SK-MEL-5 (cell line): ENCODE data around the gene STRA8. TPM values are rescaled to one million over a fixed set of nuclear protein-coding genes. Genes with fewer than 3 reads are reported as not detected.

Source experiments
- DNase-seq: peaks from one replicate; pipeline ENCODE4 v3.0.0-alpha.2; 2016; ENCODE audit warnings: low read depth, low spot score
- in situ Hi-C: cut with HindIII; loops from 2 replicates; pipeline ENCODE4 v1.10.0; 2016; ENCODE audit warnings: low sequenced_read_pairs, high pct_unique_total_duplicates, low pct_unique_long_range_greater_than_20kb
- small RNA-seq, 2 experiments: library from RNA; depleted of rRNA; stranded (forward); fragments of <200 nt; gene quantifications; one replicate each; pipeline ENCODE3, GENCODE V24; 2014
- total RNA-seq: library from RNA; depleted of rRNA; stranded (reverse); fragments of >200 nt; shearing (Covaris generic); gene quantifications from 2 replicates; pipeline ENCODE4 v1.2.3, GENCODE V29; 2014; rRNA removed

STRA8 gene
- total RNA-seq, 1 experiment from 2014 or later: not detected

GRCh38 chr7:135274495-135275268 is 41.0 kb downstream of the STRA8 start:
- DNase-seq: peak; percentile 94
- in situ Hi-C loops: no loop called here

DNA sequence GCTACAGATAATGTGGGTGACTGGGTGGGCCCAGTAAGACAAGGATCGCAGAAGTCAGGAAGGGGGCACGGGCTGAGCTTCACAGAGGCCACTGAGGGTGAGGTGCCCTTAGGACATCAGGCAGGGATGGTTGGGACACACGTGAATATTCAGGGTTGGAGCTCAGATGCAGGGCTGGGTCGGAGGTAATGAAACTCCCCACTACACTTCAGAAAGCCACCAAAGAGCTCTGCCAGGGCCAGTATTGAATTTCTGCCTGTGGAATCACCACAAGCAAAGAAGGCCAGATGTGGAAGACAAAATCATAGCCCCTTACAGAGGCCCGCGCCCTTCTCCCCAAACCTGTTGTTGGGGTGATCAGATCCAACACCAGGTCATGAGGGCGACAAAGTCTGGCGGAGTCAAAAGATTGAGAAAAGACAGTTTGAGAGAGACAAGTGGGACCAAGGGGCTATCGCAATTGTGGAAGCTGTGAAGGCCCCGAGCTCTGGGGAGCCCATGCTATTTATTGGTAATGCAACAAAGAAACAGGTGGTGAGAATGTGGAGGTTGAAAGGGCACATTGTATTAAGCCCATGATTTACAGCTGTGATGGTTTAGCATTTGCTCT is 42.4 kb downstream of the STRA8 start:
- no peak for DNase-seq
- in situ Hi-C loops: no loop called here

GRCh38 chr7:135277161-135277560 is 43.5 kb downstream of the STRA8 start:
- in situ Hi-C loops: no loop called here
- no peak for DNase-seq

DNA sequence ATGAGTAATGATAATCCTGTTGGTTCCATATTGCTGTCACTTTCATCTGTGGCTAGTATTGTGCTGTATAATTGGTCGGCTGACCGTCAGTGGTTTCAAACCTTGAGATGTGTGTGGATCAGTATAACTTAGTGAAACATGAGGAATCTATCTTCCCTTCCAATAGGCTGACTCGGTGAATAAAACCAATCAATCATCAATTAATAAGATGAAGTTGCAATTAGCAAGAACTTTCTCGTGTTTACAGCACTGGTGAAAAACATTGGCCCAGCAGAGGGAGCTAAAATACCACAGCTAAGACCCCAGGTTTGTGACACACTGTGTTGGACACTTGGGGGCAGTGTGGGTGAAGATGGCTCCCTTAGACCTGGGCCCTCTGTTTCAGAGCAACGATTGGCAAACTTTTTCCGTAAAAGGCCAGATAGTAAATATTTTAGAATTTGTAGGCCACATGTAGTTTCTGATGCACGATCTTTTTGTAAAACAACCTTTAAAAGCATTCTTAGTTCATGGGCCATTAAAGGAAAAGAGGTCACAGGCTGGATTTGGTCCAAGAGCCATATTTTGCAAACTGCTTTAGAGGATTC is 47.8 kb downstream of the STRA8 start:
- in situ Hi-C loops: no loop called here
- DNase-seq: peak; percentile 91

GRCh38 chr7:135282561-135283254 is 49.1 kb downstream of the STRA8 start:
- in situ Hi-C loops: no loop called here
- no peak for DNase-seq

DNA sequence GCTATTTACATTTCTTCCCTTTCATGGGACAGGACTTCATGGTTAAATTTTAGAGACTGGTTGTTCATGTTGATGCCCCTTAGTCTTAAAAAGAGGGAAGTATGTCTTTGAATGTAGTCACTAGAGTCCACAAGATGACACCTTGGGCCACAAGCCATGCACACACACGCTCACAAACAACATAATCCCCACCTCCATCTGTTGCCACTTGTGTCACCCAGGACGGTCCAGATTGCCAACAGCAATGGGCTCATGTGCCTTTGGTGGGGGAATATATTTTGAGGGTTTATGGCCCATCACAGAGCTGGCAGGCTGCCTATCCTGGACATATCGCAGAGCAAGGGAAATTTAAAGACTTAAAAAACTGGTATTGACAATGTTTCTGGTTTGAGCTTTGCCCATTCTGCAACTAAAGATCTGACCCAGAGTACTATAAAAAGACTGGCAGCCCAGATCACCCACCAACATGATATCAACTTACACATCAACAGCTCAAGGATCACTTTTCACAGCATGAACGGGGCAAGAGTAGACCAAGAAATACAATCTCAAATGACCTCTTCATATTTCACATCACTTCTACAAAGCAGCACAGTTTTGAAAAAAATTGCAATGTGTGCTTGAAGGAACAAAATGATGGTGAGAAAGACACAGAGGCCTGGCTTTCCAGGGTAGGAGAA is 50.5 kb downstream of the STRA8 start:
- DNase-seq: no peak
- in situ Hi-C loops: no loop called here

DNA sequence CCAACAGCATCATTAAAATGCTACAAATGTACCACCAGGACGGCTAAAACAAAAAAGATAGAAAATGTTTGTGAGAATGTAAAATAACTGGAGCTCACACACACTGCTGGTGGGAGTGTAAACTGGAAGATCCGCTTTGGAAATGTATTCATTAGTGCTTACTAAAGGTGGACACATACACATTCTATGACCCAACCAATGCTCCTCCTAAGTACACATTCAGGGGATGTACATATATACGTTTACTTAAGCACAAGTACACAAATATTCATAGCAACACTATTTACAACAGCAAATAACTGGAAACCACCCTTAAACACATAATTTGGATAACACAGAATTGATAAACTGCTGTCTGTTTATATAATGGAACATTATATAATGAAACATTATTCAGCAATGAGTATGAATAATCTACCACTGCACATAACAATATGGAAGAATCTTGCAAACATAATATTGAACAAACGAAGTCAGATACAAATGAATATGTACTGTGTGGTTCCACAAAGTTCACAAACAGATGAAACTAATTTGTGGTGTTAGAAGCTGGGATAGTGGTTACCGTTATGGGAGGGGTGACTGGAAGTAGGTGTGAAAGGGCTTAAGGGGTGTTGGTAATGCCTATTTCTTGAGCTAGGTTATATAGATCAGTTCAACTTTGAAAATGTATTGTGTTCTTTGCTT is 52.1 kb downstream of the STRA8 start:
- in situ Hi-C loops: no loop called here
- no peak for DNase-seq

- no peak for DNase-seq
- in situ Hi-C loops: no loop called here
These were observed 53.2 kb downstream of the STRA8 start for GRCh38 chr7:135286876-135287275.

- in situ Hi-C loops: no loop called here
- DNase-seq: no peak
These were observed 57.0 kb downstream of the STRA8 start for GRCh38 chr7:135290594-135290993.

DNA sequence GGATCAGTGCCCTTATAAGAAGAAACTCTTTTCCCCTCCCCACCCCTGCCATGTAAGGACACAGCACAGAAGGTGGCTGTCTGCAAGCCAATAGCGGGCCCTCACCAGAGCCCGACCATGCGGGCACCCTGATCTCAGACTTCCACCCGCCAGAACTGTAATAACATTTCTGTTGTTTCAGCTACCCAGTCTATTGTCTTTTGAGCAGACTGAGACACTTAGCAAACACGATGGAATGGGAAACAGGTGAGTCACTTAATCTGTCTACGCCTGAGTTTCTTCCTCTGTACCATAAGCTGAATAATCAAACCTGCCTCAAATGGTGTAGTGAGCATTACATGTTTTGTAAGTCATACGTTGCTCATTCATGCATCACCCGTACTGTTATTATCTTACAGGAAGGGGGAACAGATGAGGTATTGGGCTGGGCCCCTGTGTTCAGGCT is 58.2 kb downstream of the STRA8 start:
- in situ Hi-C loops: no loop called here
- DNase-seq: no peak

GRCh38 chr7:135299235-135299634 is 65.6 kb downstream of the STRA8 start:
- in situ Hi-C loops: no loop called here

DNA sequence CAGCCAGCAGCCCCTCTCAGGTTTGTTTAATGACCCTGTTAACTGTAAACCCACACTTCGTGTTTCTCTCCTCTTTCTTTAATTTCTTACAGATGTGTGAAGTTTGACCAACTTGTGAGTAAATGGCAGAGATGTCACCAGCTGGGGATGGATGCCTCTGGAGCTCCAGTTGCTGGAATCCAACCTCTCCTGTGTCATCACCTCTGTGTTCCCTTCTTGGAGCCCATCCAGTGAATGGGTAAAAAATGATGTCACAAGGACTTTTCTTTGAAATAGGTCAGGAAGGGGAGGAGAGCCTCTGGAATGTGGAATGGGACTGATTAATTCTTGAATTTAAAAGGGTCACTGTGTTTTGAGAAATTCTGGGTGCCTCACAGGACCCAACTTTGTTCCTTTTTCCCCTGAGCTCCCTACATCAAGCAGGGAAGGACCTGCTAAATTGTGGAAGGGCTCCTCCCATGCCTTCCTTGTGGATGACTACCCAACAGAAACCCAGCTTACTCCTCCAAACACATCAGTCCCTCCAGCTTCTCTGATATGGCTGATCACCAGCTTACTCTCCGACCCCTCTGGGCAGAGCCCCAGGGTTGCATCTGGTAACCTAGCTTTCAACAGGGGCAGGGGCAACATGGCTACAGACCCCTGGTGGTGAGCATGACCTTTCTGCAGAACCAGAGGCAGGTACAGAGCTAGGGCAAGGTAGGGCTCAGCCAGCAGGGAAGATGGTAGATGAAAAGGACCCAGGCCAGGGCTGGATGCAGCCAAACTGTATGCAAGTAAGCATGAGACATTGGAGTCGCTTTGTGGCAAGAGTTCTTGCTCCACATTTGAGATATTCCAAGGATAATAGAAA is 67.5 kb downstream of the STRA8 start:
- DNase-seq: no peak
- in situ Hi-C loops: no loop called here

More at GRCh38 chr7:135299235-135299634, 65.6 kb downstream of the STRA8 start:
- no peak for DNase-seq

Small RNA genes lying within 50 kb of the gene (small RNA-seq; reads per million reads assigned to genes)
- 0.02 to 0.57 reads per million in 2 experiments for gene MIR6509

Other genes with a start within 250 kb of the STRA8 start
- 0.69 and 0.90 TPM in 2 replicates for gene AGBL3, start 247.3 kb upstream of the STRA8 start, total RNA-seq
- gene TMEM140, start 85.8 kb upstream of the STRA8 start, total RNA-seq: 18.3 and 21.2 TPM in 2 replicates
- gene CYREN, start 63.1 kb upstream of the STRA8 start, total RNA-seq: 84.8 and 87.6 TPM in 2 replicates
- 31.8 and 39.0 TPM in 2 replicates for gene WDR91, start 22.3 kb upstream of the STRA8 start, total RNA-seq